GM21529 (cell line): ENCODE data around the gene COX20.
A peak's percentile ranks its signal among the peaks of the same experiment; 100 is the strongest.
"Not testable (repeated sequence)": the region's sequence is repeated elsewhere in the genome, so short reads cannot be mapped to it uniquely, and the experiment has no call there.

Experiments
- ATAC-seq: cut with Tn5 transposase; IDR thresholded peaks from one replicate; pipeline ENCODE4 v1.9.1; 2021; ENCODE audit not compliant: unreplicated experiment

COX20 gene

GRCh38 chr1:244821134-244821533 is 14.3 kb upstream of the COX20 start:
- no peak for ATAC-seq

- no peak for ATAC-seq
These were observed 12.6 kb upstream of the COX20 start for GRCh38 chr1:244822878-244823277.

DNA sequence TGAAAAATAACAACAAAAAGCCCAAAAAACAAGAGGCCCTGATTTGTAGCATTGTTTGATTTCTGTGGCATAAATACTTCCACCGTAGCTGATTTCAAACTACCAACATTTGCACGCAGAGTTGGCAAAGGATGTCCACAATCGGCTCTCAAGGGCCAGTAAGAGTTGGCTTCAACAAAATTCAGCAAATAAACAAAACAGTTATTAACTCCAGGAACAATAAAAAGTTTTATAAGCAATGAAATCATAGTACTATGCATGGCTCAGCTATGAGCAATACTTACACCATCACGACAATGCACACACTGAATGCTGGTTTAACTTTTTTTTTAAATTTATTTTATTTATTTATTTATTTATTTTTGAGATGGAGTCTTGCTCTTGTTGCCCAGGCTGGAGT is 8.7 kb upstream of the COX20 start:
- ATAC-seq, result no peak

DNA sequence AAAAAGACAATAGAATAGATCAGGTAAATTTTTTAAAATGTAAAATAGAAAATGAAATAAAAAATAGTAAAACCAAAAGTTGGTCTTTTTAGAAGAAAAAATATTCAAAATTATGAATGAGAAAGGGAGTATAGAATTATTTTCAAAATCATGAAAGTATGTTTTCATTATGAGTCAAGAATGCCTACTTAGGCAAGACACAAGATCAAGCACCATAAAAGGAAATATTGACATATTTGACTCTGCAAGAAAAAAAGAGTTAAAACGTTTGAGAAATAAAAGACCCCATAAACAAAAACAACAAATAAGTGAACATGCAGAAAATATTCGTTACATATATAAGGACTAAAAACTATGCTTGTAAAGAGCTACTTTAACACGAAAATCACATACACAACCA is 4.8 kb upstream of the COX20 start:
- ATAC-seq, result no peak

- not testable (repeated sequence) for ATAC-seq
These were observed 2.2 kb upstream of the COX20 start for GRCh38 chr1:244833260-244833659.

DNA sequence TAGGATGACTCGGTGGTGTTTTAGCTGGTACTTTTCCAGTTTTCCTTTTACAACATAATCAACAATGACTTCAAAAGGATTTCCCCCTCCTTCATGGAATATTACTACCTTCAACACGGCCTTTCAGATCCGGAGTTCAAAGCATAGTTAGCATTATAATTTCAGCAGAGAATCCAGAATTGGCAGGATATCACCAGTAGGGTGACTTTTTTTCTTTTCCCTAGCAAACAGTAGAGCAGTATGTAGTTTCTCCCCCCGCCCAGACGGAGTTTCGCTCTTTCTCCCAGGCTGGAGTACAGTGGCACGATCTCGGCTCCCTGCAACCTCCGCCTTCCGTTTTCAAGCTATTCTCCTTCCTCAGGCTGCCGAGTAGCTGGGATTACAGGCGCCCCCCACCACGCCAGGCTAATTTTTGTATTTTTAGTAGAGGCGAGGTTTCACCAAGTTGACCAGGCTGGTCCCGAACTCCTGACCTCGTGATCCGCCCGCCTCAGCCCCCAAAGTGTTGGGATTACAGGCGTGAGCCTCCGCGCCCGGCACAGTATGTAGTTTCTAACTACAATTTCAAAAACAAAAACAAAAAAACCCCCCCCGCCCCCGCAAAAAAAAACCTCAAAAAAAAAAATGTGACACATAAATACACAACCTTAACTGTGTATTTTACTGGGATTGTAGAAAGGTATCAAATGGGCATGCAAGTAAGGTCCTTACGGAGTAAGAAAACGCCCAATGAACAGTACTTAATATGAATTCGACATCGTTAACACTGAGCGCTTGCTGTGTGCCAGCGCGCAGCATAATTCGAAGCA is 1.5 kb upstream of the COX20 start:
- ATAC-seq, result peak; percentile 10

DNA sequence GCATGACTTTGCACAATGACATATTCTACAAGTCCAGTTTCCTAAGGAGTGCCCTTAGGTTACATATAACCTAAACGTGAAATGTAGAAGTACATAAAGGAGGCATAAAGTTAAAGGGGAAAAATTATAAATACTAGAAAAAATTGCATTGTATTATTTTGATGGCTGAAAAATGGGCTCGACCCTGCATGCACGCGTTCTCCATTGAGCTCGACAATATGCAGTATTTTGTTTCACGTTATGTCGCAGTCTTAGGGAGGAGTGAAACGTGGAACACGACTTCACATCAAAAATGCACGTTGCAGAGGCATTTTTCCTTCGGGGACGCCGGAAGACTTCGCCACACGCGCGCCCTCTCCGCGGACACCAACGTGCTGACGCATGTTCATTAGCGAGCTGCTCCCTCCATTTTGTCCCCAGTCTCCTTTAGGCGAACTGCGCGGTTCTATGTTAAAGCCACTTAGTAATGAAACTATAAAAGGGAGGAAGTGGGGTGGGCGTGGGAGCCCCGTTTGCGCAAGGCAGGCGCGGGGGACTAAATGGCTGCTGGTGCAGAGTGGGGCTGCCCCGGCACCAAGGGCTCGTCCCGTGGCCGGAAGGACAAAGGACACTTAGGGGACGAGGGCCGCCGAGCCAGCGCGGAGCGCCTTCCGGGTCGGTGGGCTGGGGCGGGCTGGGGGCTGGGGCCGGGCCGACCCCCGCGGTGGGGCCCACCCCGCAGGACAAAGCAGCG is 749 bp upstream of the COX20 start:
- ATAC-seq, result peak; percentile 70

DNA sequence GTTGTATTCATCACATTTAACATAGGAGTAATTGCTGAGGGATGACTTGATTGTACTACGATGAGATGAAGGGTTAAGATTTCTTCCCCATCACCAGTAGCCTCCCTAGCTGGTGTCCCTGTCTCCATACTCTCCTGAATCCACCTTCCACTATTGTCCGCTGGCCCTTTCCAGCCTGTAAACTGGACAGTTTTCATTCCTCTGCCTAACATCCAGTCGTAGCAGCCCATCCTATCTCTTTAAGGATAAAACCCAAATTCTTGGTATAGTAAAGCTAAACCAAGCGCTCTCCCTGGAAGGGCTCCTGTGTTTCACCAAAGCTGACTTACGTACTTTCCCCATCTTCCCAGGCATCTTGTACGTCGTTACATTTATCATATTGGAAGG is 670 bp downstream of the COX20 start:
- ATAC-seq, result no peak

- ATAC-seq, result no peak
These were observed 1.1 kb downstream of the COX20 start for GRCh38 chr1:244836584-244836983.

- ATAC-seq, result no peak
These were observed 2.3 kb downstream of the COX20 start for GRCh38 chr1:244837597-244838258.

DNA sequence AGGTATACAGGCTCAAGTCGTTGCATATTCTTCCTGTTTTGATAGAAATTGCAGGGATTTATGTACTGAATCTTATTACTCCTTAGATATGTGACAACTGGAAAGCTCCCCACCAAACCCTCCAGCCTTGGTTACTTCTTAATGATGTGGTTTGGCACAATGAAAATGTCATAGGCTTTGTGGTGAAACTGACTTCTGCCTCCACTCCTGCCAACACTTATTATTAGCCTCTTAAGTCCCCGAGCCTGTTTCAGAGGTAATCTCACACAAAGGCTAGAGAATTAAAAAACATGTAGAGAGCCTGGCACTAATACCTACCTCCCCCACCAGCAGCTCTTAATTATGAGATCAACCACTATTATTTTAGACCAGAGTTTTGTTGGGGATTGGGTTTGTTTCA is 4.2 kb downstream of the COX20 start:
- ATAC-seq, result no peak

GRCh38 chr1:244840219-244840794 is 4.8 kb downstream of the COX20 start:
- no peak for ATAC-seq

GRCh38 chr1:244841273-244841927 is 5.9 kb downstream of the COX20 start:
- ATAC-seq, result no peak

- no peak for ATAC-seq
These were observed 7.9 kb downstream of the COX20 start for GRCh38 chr1:244843148-244843978.

DNA sequence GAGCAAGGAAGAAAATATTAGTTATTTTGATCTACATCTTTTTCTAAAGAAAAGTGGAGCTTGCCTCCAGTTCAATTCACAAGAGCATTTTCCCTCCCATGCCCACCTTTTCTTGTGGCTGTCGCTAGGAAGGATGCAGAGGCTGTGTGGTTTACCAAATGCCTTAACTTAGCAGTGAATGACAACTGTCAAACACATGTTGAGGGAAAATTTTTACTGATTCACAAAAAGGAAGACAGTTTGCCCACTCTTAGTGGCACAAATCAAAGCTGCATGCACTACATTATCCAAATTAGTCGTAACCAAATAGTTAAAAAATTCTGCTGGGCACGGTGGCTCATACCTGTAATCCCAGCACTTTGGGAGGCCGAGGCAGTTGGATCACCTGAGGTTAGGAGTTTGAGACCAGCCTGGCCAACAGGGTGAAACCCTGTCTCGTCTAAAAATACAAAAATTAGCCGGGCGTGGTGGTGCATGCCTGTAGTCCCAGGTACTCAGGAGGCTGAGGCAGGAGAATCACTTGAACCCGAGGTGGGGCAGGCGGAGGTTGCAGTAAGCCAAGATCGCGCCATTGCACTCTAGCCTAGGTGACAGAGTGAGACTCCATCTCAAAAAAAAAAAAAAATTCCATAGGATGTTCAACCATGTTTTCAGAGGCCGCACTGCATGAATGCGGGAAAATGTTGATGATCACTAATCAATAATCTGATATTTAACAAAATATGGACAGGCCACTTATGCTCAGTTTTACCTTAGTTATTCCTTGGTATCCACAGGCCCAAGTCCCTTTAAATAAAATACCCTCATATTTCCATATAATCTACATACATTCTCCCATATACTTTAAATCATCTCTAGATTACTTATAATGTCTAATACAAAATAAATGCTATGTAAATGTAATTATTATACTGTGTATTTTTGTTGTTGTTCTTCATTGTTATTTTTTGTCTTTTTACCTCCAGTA is 9.0 kb downstream of the COX20 start:
- no peak for ATAC-seq

DNA sequence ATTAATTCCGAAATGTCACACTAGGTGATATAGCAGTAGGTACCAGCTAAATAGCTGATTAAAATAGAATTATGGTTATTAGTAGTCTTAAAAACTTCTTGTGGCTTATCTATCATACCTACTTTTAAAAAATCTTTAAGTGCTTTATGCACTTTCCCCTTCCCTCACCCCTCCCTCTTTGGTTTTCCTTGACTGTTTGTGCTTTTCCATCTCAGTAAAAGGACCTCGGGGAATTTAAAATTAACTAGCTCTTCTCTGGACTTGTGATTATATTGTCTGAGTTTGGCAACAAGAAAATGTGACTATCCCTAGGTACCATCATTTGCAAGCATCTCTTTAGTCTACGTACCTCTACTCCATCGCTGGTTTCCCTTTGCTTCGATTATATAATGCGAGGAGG is 11.2 kb downstream of the COX20 start:
- no peak for ATAC-seq

- no peak for ATAC-seq
These were observed 13.9 kb downstream of the COX20 start for GRCh38 chr1:244849189-244849866.

DNA sequence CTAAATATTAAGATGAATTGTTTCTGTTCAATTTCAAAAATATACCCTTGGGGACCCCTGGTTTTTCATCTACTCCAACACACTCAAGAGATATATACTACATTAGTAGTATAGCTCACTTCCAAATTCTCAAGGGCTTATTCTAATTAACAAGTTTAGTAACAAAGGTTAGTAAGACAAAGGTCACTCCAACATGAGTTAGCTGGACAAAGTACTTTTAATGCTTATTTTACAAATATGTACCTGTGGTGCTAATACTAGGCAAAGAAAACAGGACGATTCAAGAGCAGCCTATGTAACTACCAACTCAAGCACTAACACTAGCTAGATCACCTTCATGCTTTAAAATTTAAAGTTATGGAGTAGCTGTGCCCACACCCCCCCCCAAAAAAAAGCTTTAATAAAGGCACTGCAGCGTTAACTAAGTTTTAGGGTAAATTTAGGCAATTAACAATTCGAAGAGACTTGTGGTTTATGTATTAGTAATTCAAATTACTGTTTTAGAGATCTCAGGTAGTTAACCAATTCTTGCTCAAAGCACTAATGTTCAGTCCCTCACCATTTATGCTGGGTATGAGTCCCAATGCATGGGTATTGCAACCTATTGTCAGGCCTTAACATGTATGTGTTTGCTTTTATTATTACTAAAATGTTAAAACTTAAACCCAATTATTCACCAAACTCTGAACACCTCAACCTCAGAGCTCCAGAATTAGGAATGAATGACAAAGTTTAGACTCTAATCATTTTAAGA is 14.8 kb downstream of the COX20 start:
- no peak for ATAC-seq
